GM12878 (cell line): Measurements from ENCODE around the gene SEPTIN6. TPM values are rescaled to one million over a fixed set of nuclear protein-coding genes. Genes with fewer than 3 reads are reported as not detected.
A peak's percentile ranks its signal among the peaks of the same experiment; 100 is the strongest.

ENCODE experiments used
- BCLAF1 ChIP-seq: fragments of 450-650 bp; IDR thresholded peaks from 2 replicates; pipeline ENCODE4 v1.6.1; 2017; ENCODE audit warnings: antibody characterized with exemption, mild to moderate bottlenecking, moderate library complexity
- CREM ChIP-seq: IDR thresholded peaks from 2 replicates; pipeline ENCODE4 v1.6.1; 2014; ENCODE audit warnings: antibody characterized with exemption, low read depth
- EP300 ChIP-seq, 2 experiments: fragments of 150-350 bp in 1 of 2; IDR thresholded peaks; 2 replicates each; pipeline ENCODE4 v1.6.1; 2011 to 2012; ENCODE audit warnings: low read depth in 2 of 2, low read length in 2 of 2, borderline replicate concordance in 1 of 2, improper control_type of control experiment in 1 of 2, inconsistent platforms in 1 of 2; ENCODE audit not compliant: control insufficient read depth in 1 of 2
- FOXK2 ChIP-seq: fragments of 450-650 bp; IDR thresholded peaks from 2 replicates; pipeline ENCODE4 v1.6.1; 2017; ENCODE audit warnings: mild to moderate bottlenecking, moderate library complexity
- HDAC6 ChIP-seq: fragments of 200-600 bp; sonication (generic); IDR thresholded peaks from one replicate; pipeline ENCODE4 v1.8.0; 2017; ENCODE audit warnings: antibody characterized with exemption; ENCODE audit not compliant: unreplicated experiment
- JUNB ChIP-seq: IDR thresholded peaks from 2 replicates; pipeline ENCODE4 v1.6.1; 2016; ENCODE audit warnings: antibody characterized with exemption, mild to moderate bottlenecking
- KDM1A ChIP-seq: fragments of 200-600 bp; sonication (generic); IDR thresholded peaks from 2 replicates; pipeline ENCODE4 v1.6.1; 2016; ENCODE audit warnings: borderline replicate concordance
- LARP7 ChIP-seq: fragments of 450-650 bp; IDR thresholded peaks from 2 replicates; pipeline ENCODE4 v1.6.1; 2017; ENCODE audit warnings: mild to moderate bottlenecking
- MYB ChIP-seq: fragments of 150-350 bp; IDR thresholded peaks from 2 replicates; pipeline ENCODE4 v1.6.1; 2014; ENCODE audit warnings: mild to moderate bottlenecking, low read depth, low read length, borderline replicate concordance
- NKRF ChIP-seq: fragments of 450-650 bp; conservative IDR thresholded peaks from 2 replicates; pipeline ENCODE4 v1.6.1; 2017; ENCODE audit warnings: mild to moderate bottlenecking, moderate library complexity
- NR2F1 ChIP-seq: fragments of 450-650 bp; conservative IDR thresholded peaks from 2 replicates; pipeline ENCODE4 v1.6.1; 2017; ENCODE audit warnings: mild to moderate bottlenecking
- NRF1 ChIP-seq: conservative IDR thresholded peaks from 2 replicates; pipeline ENCODE4 v1.6.1; 2011; ENCODE audit warnings: mild to moderate bottlenecking, low read depth, low read length, improper control_type of control experiment
- PAX8 ChIP-seq: fragments of 450-650 bp; IDR thresholded peaks from 2 replicates; pipeline ENCODE4 v1.6.1; 2017; ENCODE audit warnings: mild to moderate bottlenecking, moderate library complexity
- PKNOX1 ChIP-seq: fragments of 450-650 bp; IDR thresholded peaks from 2 replicates; pipeline ENCODE4 v1.6.1; 2016; ENCODE audit warnings: mild to moderate bottlenecking
- PML ChIP-seq: IDR thresholded peaks from 2 replicates; pipeline ENCODE4 v1.6.1; 2012; ENCODE audit warnings: low read length, inconsistent platforms
- RUNX3 ChIP-seq: IDR thresholded peaks from 2 replicates; pipeline ENCODE4 v1.6.1; 2012; ENCODE audit warnings: low read length, inconsistent platforms
- SMARCA5 ChIP-seq: fragments of 450-650 bp; IDR thresholded peaks from 2 replicates; pipeline ENCODE4 v1.6.1; 2017; ENCODE audit warnings: mild to moderate bottlenecking
- SRF ChIP-seq, 2 experiments: IDR thresholded peaks; 2 replicates each; pipeline ENCODE4 v1.6.1; 2011; ENCODE audit warnings: low read depth in 2 of 2, low read length in 2 of 2, mild to moderate bottlenecking in 1 of 2, moderate library complexity in 1 of 2
- STAT3 ChIP-seq: IDR thresholded peaks from 2 replicates; pipeline ENCODE4 v1.6.1; 2011; ENCODE audit warnings: low read depth, low read length, improper control_type of control experiment
- TCF3 ChIP-seq: IDR thresholded peaks from 2 replicates; pipeline ENCODE4 v1.6.1; 2012; ENCODE audit warnings: low read depth, mild to moderate bottlenecking, low read length, borderline replicate concordance; ENCODE audit not compliant: insufficient read depth
- ZNF592 ChIP-seq: fragments of 450-650 bp; IDR thresholded peaks from 2 replicates; pipeline ENCODE4 v1.6.1; 2017; ENCODE audit warnings: mild to moderate bottlenecking, moderate library complexity
- polyA plus RNA-seq, 11 experiments: library from polyadenylated mRNA; depleted of rRNA in 4 of 11; unstranded in 6 of 11; stranded (reverse) in 5 of 11; fragments of >200 nt; fragmentation: Nextera tagmentation in 4 of 11; fragmentation: Illumina TruSeq in 1 of 11; extraction: Ambion mirVana in 4 of 11; extraction: Trizol in 1 of 11; gene quantifications; 1 replicate in 1 of 11; 2 replicates in 10 of 11; pipeline versions ENCODE4 v1.2.1 to v1.2.3, GENCODE V29; 2011 to 2016; ENCODE audit warnings: inconsistent platforms in 2 of 11, missing spikeins in 2 of 11, low read depth in 1 of 11
- total RNA-seq, 4 experiments: library from RNA; depleted of rRNA in 3 of 4; stranded (reverse); fragments of >200 nt in 3 of 4; fragmentation: Illumina TruSeq in 1 of 4; extraction: Trizol in 1 of 4; gene quantifications; 2 replicates each; pipeline versions ENCODE4 v1.2.1 to v1.2.3, GENCODE V29; 2013 to 2021

Gene SEPTIN6
- total and polyA plus RNA-seq, 10 of the 15 experiments (the other 5 are each of a cell fraction or from before 2014, with no cell fraction given) = 37.2 to 353 (median 154) TPM

- TF ChIP-seq NR2F1 (0 out of 2 replicates have a peak, but pooled peaks have one; percentile 21), SRF (IDR thresholded peaks at IDR 0.05; ENCODE audit: low read depth in 2 of 2, low read length in 2 of 2) (no peak), STAT3 (no peak), PAX8 (no peak), NKRF (no peak), EP300 (IDR thresholded peaks at IDR 0.05; ENCODE audit: borderline replicate concordance in 1 of 2, control insufficient read depth in 1 of 2, low read depth in 2 of 2, low read length in 2 of 2) (no peak), PKNOX1 (peak; percentile 80), ZNF592 (0 out of 2 replicates have a peak, but pooled peaks have one; percentile 6), NRF1 (no peak), KDM1A (no peak), PML (no peak), MYB (no peak), JUNB (no peak; the same call in 1 of the 2 replicates), FOXK2 (no peak), LARP7 (no peak), SMARCA5 (no peak), CREM (peak; percentile 49; the same call in 1 of the 2 replicates), HDAC6 (no peak), RUNX3 (peak; percentile 79), TCF3 (no peak), BCLAF1 (no peak)
These were observed 46.5 kb downstream of the SEPTIN6 start (continued) for GRCh38 chrX:119646515-119646914.
